ENCODE data around the gene USP37. TPM values are rescaled to one million over a fixed set of nuclear protein-coding genes. Genes with fewer than 3 reads are reported as not detected.

The USP37 gene
- total RNA-seq, 1 donor from 2014 or later = 23.3 TPM

GRCh38 chr2:218479595-218479994 is 88.6 kb downstream of the USP37 start:
- peaks cover 0 to 46% of the 10 kb centered on the region in 2 donors for H3K36me3 ChIP-seq
- TF ChIP-seq POLR2A (IDR thresholded peaks at IDR 0.05) (no peak), POLR2AphosphoS5 (IDR thresholded peaks at IDR 0.05; ENCODE audit: insufficient read depth in 1 of 2, low read depth in 1 of 2) (no peak), CTCF (IDR thresholded peaks at IDR 0.05) (no peak)
- H3K4me3 ChIP-seq = no peak overlapping the region
- no peaks in the 10 kb centered on the region for H3K4me1 ChIP-seq
- no peak for DNase-seq (ENCODE audit: extremely low spot score in 2 of 2)
- H3K27ac ChIP-seq = no peak overlapping the region
- intact Hi-C loops (cut with DNase I) = no loop called here
- no peaks in the 10 kb centered on the region for H3K9me3 ChIP-seq
- H3K27me3 ChIP-seq = no peaks in the 10 kb centered on the region

DNA sequence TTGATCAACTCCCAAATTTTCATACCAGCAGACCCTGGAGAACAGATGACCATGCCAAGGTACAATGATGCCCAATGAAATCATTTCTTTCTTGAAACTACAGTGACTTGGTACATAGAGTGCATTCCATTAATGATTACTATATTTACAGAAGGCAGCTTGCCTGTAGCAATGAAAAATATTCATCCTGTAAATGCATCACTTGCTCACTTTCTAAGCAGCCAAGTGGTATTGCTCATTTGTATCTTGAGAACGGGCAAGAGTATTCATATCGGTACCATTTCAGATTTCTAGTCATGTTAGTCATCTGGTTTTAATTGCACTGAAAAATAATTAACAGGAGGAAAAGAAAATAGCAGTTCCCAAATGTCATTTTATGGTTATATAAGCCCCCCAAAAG is 89.6 kb downstream of the USP37 start:
- Histone ChIP-seq H3K36me3 (peaks cover 0 to 48% of the 10 kb centered on the region in 2 donors), H3K9me3 (no peaks in the 10 kb centered on the region), H3K27ac (no peak overlapping the region), H3K27me3 (no peaks in the 10 kb centered on the region), H3K4me3 (no peak overlapping the region), H3K4me1 (no peaks in the 10 kb centered on the region)
- TF ChIP-seq CTCF (IDR thresholded peaks at IDR 0.05) = no peak
- TF ChIP-seq POLR2A (IDR thresholded peaks at IDR 0.05) = no peak
- no peak for TF ChIP-seq POLR2AphosphoS5 (IDR thresholded peaks at IDR 0.05; ENCODE audit: insufficient read depth in 1 of 2, low read depth in 1 of 2)
- intact Hi-C loops (cut with DNase I) = no loop called here
- DNase-seq (ENCODE audit: extremely low spot score in 2 of 2) = no peak

- Histone ChIP-seq H3K4me3 (no peak overlapping the region), H3K4me1 (no peaks in the 10 kb centered on the region), H3K27ac (peak overlapping the region; percentile 36), H3K36me3 (peaks cover 0 to 50% of the 10 kb centered on the region in 2 donors), H3K9me3 (no peaks in the 10 kb centered on the region), H3K27me3 (no peaks in the 10 kb centered on the region)
- DNase-seq (ENCODE audit: extremely low spot score in 2 of 2) = no peak
- intact Hi-C loops (cut with DNase I) = no loop called here
- TF ChIP-seq CTCF (IDR thresholded peaks at IDR 0.05) (no peak), POLR2AphosphoS5 (IDR thresholded peaks at IDR 0.05; ENCODE audit: insufficient read depth in 1 of 2, low read depth in 1 of 2) (no peak), POLR2A (IDR thresholded peaks at IDR 0.05) (no peak)
Observed at GRCh38 chr2:218477247-218477646, 90.9 kb downstream of the USP37 start.

- Histone ChIP-seq H3K4me1 (no peaks in the 10 kb centered on the region), H3K4me3 (peak overlapping the region in 1 of 2 donors; percentile 6)
Observed at GRCh38 chr2:218476676-218477075, 91.5 kb downstream of the USP37 start.

More at GRCh38 chr2:218476676-218477075, 91.5 kb downstream of the USP37 start:
- DNase-seq (ENCODE audit: extremely low spot score in 2 of 2) = no peak
- Histone ChIP-seq H3K27me3 (no peaks in the 10 kb centered on the region), H3K27ac (peak overlapping the region; percentile 36), H3K36me3 (peaks cover 0 to 47% of the 10 kb centered on the region in 2 donors), H3K9me3 (no peaks in the 10 kb centered on the region)
- intact Hi-C loops (cut with DNase I) = no loop called here
- TF ChIP-seq POLR2AphosphoS5 (IDR thresholded peaks at IDR 0.05; ENCODE audit: insufficient read depth in 1 of 2, low read depth in 1 of 2) = no peak
- no peak for TF ChIP-seq CTCF (IDR thresholded peaks at IDR 0.05)
- TF ChIP-seq POLR2A (IDR thresholded peaks at IDR 0.05) = no peak

Measured in vagina (tissue), 2 donors.